Liver (tissue), 9 donors: ENCODE results near the gene ORAI2. TPM values are rescaled to one million over a fixed set of nuclear protein-coding genes. Genes with fewer than 3 reads are reported as not detected.

Experiments
- DNase-seq: peaks from one replicate; pipeline ENCODE4 v3.0.0-alpha.2; 2017; ENCODE audit warnings: low spot score
- H3K27ac ChIP-seq, 2 donors: one replicate each; pipeline ENCODE4 v1.7.0; 2013; ENCODE audit warnings: inconsistent platforms in 2 of 2, low read length in 2 of 2, control low read depth in 1 of 2, low read depth in 1 of 2, mild to moderate bottlenecking in 1 of 2
- H3K27me3 ChIP-seq, 4 donors: one replicate each; pipeline versions ENCODE4 v1.6.1 to v1.7.0; 2013; ENCODE audit warnings: low read length in 3 of 4, inconsistent platforms in 1 of 4, mild to moderate bottlenecking in 1 of 4, moderate library complexity in 1 of 4; ENCODE audit not compliant: control insufficient read depth in 4 of 4, insufficient read depth in 4 of 4
- H3K36me3 ChIP-seq, 4 donors: one replicate each; pipeline versions ENCODE4 v1.6.1 to v1.7.0; 2013; ENCODE audit warnings: low read length in 3 of 4, mild to moderate bottlenecking in 3 of 4, low read depth in 1 of 4, moderate library complexity in 1 of 4; ENCODE audit not compliant: control insufficient read depth in 4 of 4, insufficient read depth in 3 of 4
- H3K4me1 ChIP-seq, 4 donors: one replicate each; pipeline versions ENCODE4 v1.6.1 to v1.7.0; 2013; ENCODE audit warnings: low read length in 3 of 4, mild to moderate bottlenecking in 3 of 4, moderate library complexity in 1 of 4; ENCODE audit not compliant: control insufficient read depth in 4 of 4, insufficient read depth in 4 of 4
- H3K4me3 ChIP-seq, 3 donors: one replicate each; pipeline versions ENCODE4 v1.6.1 to v1.7.0; 2013; ENCODE audit warnings: low read length in 3 of 3, control low read depth in 1 of 3, low read depth in 1 of 3, mild to moderate bottlenecking in 1 of 3
- H3K9ac ChIP-seq, 2 donors: one replicate each; pipeline ENCODE4 v1.7.0; 2013; ENCODE audit warnings: low read length in 2 of 2, mild to moderate bottlenecking in 2 of 2, moderate library complexity in 2 of 2, control low read depth in 1 of 2, low read depth in 1 of 2
- H3K9me3 ChIP-seq, 4 donors: one replicate each; pipeline versions ENCODE4 v1.6.1 to v1.7.0; 2013; ENCODE audit warnings: low read length in 3 of 4; ENCODE audit not compliant: control insufficient read depth in 4 of 4
- EGR1 ChIP-seq, 2 donors: IDR thresholded peaks; 2 replicates each; pipeline ENCODE4 v1.6.1; 2016 to 2018; ENCODE audit warnings: antibody characterized with exemption in 2 of 2, low read depth in 2 of 2
- FOXA1 ChIP-seq: IDR thresholded peaks from 2 replicates; pipeline ENCODE4 v1.6.1; 2016; ENCODE audit warnings: antibody characterized with exemption
- FOXA2 ChIP-seq: IDR thresholded peaks from 2 replicates; pipeline ENCODE4 v1.6.1; 2016; ENCODE audit warnings: antibody characterized with exemption
- GABPA ChIP-seq, 2 donors: IDR thresholded peaks in 1 of 2; conservative IDR thresholded peaks in 1 of 2; 2 replicates each; pipeline ENCODE4 v1.6.1; 2016; ENCODE audit warnings: antibody characterized with exemption in 2 of 2, mild to moderate bottlenecking in 1 of 2, moderate library complexity in 1 of 2
- HNF4A ChIP-seq, 2 donors: conservative IDR thresholded peaks; 2 replicates each; pipeline ENCODE4 v1.6.1; 2016; ENCODE audit warnings: antibody characterized with exemption in 2 of 2, mild to moderate bottlenecking in 2 of 2
- JUND ChIP-seq, 2 donors: IDR thresholded peaks; 2 replicates each; pipeline ENCODE4 v1.6.1; 2016; ENCODE audit warnings: antibody characterized with exemption in 2 of 2
- NR2F2 ChIP-seq: IDR thresholded peaks from 2 replicates; pipeline ENCODE4 v1.6.1; 2016; ENCODE audit warnings: antibody characterized with exemption
- RAD21 ChIP-seq, 2 donors: IDR thresholded peaks; 2 replicates each; pipeline ENCODE4 v1.6.1; 2016; ENCODE audit warnings: antibody characterized with exemption in 2 of 2, mild to moderate bottlenecking in 2 of 2
- RXRA ChIP-seq, 2 donors: IDR thresholded peaks; 2 replicates each; pipeline ENCODE4 v1.6.1; 2017 to 2018; ENCODE audit warnings: antibody characterized with exemption in 2 of 2, mild to moderate bottlenecking in 1 of 2
- SP1 ChIP-seq: IDR thresholded peaks from 2 replicates; pipeline ENCODE4 v1.6.1; 2018; ENCODE audit warnings: antibody characterized with exemption, mild to moderate bottlenecking
- TAF1 ChIP-seq: conservative IDR thresholded peaks from 2 replicates; pipeline ENCODE4 v1.6.1; 2016; ENCODE audit warnings: antibody characterized with exemption, mild to moderate bottlenecking
- YY1 ChIP-seq: IDR thresholded peaks from 2 replicates; pipeline ENCODE4 v1.6.1; 2016; ENCODE audit warnings: antibody characterized with exemption, mild to moderate bottlenecking
- WGBS: extraction: QIAGEN DNeasy Blood & Tissue Kit; methylation state at CpG from one replicate; pipeline ENCODE4 v1.1.7; 2013; 5-methylcytosine and 5-hydroxymethylcytosine counted together
- polyA plus RNA-seq, 2 donors: library from polyadenylated mRNA; stranded (reverse) in 1 of 2; unstranded in 1 of 2; fragments of 200-250 nt in 1 of 2; fragments of >200 nt in 1 of 2; fragmentation: Nextera tagmentation in 1 of 2; extraction: Ambion mirVana in 1 of 2; gene quantifications; one replicate each; pipeline versions ENCODE4 v1.2.1 to v1.2.3, GENCODE V29; 2013 to 2015
- total RNA-seq, 2 donors: library from RNA; depleted of rRNA; stranded (reverse); fragments of >200 nt; gene quantifications; one replicate each; pipeline ENCODE4 v1.2.3, GENCODE V29; 2014
- TF ChIP-seq, protein P1 (sequence below): IDR thresholded peaks from 2 replicates; pipeline ENCODE4 v1.6.1; 2016; ENCODE audit warnings: antibody characterized with exemption, mild to moderate bottlenecking
- TF ChIP-seq, protein P2 (sequence below): fragments of 150-350 bp; IDR thresholded peaks from 2 replicates; pipeline ENCODE4 v1.5.1; 2017; ENCODE audit warnings: improper control_type of control experiment, low read depth, low read length; ENCODE audit not compliant: missing input control
- TF ChIP-seq, protein P3 (sequence below): IDR thresholded peaks from 2 replicates; pipeline ENCODE4 v1.6.1; 2016; ENCODE audit warnings: antibody characterized with exemption
- TF ChIP-seq, protein P4 (sequence below): IDR thresholded peaks from 2 replicates; pipeline ENCODE4 v1.6.1; 2016; ENCODE audit warnings: antibody characterized with exemption
- TF ChIP-seq, protein P5 (sequence below): IDR thresholded peaks from 2 replicates; pipeline ENCODE4 v1.6.1; 2016; ENCODE audit warnings: antibody characterized with exemption
- donor health status: healthy.
- donor health status: healthy.
- donor health status: healthy.
- donor health status: healthy.
- donor health status: healthy.

Gene ORAI2
- total and polyA plus RNA-seq, 4 donors: 1.3 to 10.3 (median 4.8) TPM

DNA sequence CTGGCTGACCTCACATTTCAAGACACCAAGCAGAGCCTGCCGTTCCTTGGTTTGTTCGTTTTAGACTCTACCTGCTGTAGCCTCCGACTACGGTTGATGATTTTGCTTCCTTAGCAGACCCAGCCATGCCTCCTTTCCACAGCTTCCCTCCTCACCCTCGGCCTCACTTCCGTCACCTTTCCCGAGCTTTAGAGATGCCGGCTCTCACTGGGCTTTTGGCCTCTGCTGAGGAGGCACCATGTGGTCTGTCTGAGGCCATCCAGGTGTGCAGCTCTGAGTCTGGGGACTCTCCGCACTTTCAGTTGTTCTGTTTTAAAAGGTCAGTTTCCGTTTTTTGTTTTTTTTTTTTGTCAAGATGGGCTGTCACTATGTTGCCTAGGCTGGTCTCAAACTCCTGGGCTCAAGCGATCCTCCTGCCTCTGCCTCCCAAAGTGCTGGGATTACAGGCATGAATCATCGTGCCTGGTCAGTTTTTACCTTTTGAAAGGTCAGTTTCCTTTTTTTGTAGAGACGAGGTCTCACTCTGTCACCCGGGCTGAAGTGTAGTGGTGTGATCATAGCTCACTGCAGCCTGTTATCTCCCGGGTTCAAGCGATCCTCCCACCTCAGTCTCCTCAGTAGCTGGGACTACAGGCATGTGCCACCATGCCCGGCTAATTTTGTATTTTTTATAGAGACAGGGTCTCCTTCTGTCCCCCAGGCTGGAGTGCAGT, 11.7 kb downstream of the ORAI2 start (continued):
- TF ChIP-seq, protein P1, sequence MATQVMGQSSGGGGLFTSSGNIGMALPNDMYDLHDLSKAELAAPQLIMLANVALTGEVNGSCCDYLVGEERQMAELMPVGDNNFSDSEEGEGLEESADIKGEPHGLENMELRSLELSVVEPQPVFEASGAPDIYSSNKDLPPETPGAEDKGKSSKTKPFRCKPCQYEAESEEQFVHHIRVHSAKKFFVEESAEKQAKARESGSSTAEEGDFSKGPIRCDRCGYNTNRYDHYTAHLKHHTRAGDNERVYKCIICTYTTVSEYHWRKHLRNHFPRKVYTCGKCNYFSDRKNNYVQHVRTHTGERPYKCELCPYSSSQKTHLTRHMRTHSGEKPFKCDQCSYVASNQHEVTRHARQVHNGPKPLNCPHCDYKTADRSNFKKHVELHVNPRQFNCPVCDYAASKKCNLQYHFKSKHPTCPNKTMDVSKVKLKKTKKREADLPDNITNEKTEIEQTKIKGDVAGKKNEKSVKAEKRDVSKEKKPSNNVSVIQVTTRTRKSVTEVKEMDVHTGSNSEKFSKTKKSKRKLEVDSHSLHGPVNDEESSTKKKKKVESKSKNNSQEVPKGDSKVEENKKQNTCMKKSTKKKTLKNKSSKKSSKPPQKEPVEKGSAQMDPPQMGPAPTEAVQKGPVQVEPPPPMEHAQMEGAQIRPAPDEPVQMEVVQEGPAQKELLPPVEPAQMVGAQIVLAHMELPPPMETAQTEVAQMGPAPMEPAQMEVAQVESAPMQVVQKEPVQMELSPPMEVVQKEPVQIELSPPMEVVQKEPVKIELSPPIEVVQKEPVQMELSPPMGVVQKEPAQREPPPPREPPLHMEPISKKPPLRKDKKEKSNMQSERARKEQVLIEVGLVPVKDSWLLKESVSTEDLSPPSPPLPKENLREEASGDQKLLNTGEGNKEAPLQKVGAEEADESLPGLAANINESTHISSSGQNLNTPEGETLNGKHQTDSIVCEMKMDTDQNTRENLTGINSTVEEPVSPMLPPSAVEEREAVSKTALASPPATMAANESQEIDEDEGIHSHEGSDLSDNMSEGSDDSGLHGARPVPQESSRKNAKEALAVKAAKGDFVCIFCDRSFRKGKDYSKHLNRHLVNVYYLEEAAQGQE: no peak

DNA sequence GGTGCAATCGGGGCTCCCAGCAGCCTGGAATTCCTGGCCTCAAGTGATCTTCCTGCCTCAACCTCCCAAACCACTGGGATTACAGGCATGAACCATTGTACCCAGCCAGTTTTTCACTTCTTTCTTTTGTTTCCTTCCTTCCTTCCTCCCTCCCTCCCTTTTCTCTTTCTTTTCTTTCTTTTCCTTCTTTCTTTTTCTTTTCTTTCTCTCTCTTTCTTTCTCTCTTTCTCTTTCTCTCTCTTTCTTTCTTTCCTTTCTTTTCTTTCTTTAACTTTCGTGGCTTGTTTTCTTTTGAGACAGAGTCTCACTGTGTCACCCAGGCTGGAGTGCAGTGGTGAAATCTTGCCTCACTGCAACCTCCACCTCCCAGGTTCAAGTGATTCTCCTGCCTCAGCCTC, 12.3 kb downstream of the ORAI2 start:
- Histone ChIP-seq H3K4me1 (no peaks in the 10 kb centered on the region), H3K4me3 (no peak overlapping the region), H3K9ac (no peak overlapping the region), H3K27ac (no peak overlapping the region), H3K9me3 (no peaks in the 10 kb centered on the region), H3K36me3 (peaks cover 0 to 2% (median 0%) of the 10 kb centered on the region in 4 donors), H3K27me3 (no peaks in the 10 kb centered on the region)
- no peak for DNase-seq
- 65% methylated on average over 2 of the region's 2 CpGs for WGBS
- no peak for TF ChIP-seq RAD21 (IDR thresholded peaks at IDR 0.05)
- TF ChIP-seq, protein P2, sequence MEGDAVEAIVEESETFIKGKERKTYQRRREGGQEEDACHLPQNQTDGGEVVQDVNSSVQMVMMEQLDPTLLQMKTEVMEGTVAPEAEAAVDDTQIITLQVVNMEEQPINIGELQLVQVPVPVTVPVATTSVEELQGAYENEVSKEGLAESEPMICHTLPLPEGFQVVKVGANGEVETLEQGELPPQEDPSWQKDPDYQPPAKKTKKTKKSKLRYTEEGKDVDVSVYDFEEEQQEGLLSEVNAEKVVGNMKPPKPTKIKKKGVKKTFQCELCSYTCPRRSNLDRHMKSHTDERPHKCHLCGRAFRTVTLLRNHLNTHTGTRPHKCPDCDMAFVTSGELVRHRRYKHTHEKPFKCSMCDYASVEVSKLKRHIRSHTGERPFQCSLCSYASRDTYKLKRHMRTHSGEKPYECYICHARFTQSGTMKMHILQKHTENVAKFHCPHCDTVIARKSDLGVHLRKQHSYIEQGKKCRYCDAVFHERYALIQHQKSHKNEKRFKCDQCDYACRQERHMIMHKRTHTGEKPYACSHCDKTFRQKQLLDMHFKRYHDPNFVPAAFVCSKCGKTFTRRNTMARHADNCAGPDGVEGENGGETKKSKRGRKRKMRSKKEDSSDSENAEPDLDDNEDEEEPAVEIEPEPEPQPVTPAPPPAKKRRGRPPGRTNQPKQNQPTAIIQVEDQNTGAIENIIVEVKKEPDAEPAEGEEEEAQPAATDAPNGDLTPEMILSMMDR: no peak
- TF ChIP-seq FOXA2: no peak
- TF ChIP-seq FOXA1: no peak
- TF ChIP-seq, protein P3, sequence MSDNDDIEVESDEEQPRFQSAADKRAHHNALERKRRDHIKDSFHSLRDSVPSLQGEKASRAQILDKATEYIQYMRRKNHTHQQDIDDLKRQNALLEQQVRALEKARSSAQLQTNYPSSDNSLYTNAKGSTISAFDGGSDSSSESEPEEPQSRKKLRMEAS: no peak
- TF ChIP-seq YY1: no peak
- TF ChIP-seq, protein P4, sequence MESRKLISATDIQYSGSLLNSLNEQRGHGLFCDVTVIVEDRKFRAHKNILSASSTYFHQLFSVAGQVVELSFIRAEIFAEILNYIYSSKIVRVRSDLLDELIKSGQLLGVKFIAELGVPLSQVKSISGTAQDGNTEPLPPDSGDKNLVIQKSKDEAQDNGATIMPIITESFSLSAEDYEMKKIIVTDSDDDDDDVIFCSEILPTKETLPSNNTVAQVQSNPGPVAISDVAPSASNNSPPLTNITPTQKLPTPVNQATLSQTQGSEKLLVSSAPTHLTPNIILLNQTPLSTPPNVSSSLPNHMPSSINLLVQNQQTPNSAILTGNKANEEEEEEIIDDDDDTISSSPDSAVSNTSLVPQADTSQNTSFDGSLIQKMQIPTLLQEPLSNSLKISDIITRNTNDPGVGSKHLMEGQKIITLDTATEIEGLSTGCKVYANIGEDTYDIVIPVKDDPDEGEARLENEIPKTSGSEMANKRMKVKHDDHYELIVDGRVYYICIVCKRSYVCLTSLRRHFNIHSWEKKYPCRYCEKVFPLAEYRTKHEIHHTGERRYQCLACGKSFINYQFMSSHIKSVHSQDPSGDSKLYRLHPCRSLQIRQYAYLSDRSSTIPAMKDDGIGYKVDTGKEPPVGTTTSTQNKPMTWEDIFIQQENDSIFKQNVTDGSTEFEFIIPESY: no peak
- TF ChIP-seq JUND (IDR thresholded peaks at IDR 0.05): no peak
- TF ChIP-seq NR2F2: no peak
- no peak for TF ChIP-seq RXRA (IDR thresholded peaks at IDR 0.05)
- TF ChIP-seq, protein P1: no peak
- TF ChIP-seq, protein P5, sequence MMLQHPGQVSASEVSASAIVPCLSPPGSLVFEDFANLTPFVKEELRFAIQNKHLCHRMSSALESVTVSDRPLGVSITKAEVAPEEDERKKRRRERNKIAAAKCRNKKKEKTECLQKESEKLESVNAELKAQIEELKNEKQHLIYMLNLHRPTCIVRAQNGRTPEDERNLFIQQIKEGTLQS: no peak
- TF ChIP-seq SP1: no peak
- TF ChIP-seq HNF4A (conservative IDR thresholded peaks at IDR 0.05): no peak
- TF ChIP-seq EGR1 (IDR thresholded peaks at IDR 0.05; ENCODE audit: low read depth in 2 of 2): no peak
- no peak for TF ChIP-seq TAF1
- no peak for TF ChIP-seq GABPA (IDR thresholded peaks at IDR 0.05 in 1 of 2, conservative IDR thresholded peaks at IDR 0.05 in 1 of 2)
